PC-3 (cell line): ENCODE results near the gene EFNB1. TPM values are rescaled to one million over a fixed set of nuclear protein-coding genes. Genes with fewer than 3 reads are reported as not detected.
A peak's percentile ranks its signal among the peaks of the same experiment; 100 is the strongest.

Experiments
- ATAC-seq: fragments of 200-7000 bp; cut with Tn5 transposase; 2 replicates; pipeline ENCODE4 v1.9.1; 2020; ENCODE audit warnings: mild to moderate bottlenecking, moderate library complexity
- BruUV-seq: library from RNA; stranded (reverse); fragments of 400-500 nt; replicated peaks from 2 replicates; lab custom pipeline; 2021; lab: Mats Ljungman, UMichigan
- CTCF ChIA-PET: fragments of 300-600 bp; sonication (Branson Sonifier 250); formaldehyde crosslinking; loops from one replicate; lab custom pipeline; 2022; ENCODE audit warnings: antibody characterized with exemption; lab: Charles Lee
- POLR2A ChIA-PET: fragments of 300-600 bp; sonication (Branson Sonifier 250); formaldehyde crosslinking; loops from one replicate; lab custom pipeline; 2022; ENCODE audit warnings: antibody characterized with exemption; ENCODE audit not compliant: unreplicated experiment; lab: Charles Lee
- DNase-seq: peaks from one replicate; pipeline ENCODE4 v3.0.0-alpha.2; 2015
- H2AFZ ChIP-seq: fragments of 300-600 bp; sonication (generic); 2 replicates; pipeline ENCODE4 v1.6.0; 2016; ENCODE audit warnings: antibody characterized with exemption, low read length
- H3F3A ChIP-seq: fragments of 300-600 bp; sonication (generic); one replicate; pipeline ENCODE4 v1.6.0; 2017; ENCODE audit warnings: antibody characterized with exemption, low read length, control low read depth, mild to moderate bottlenecking; ENCODE audit not compliant: unreplicated experiment
- H3K27ac ChIP-seq: fragments of 300-600 bp; sonication (generic); 2 replicates; pipeline ENCODE4 v1.5.1; 2016; ENCODE audit warnings: mild to moderate bottlenecking, low read length
- H3K27me3 ChIP-seq: fragments of 300-600 bp; sonication (generic); 2 replicates; pipeline ENCODE4 v1.6.1; 2016; ENCODE audit warnings: low read length, mixed read lengths
- H3K36me3 ChIP-seq: fragments of 300-600 bp; sonication (generic); 2 replicates; pipeline ENCODE4 v1.6.1; 2016; ENCODE audit warnings: low read depth, mixed run types, low read length, mixed read lengths
- H3K4me1 ChIP-seq: fragments of 300-600 bp; sonication (generic); 2 replicates; pipeline ENCODE4 v1.5.1; 2016; ENCODE audit warnings: low read length; ENCODE audit not compliant: insufficient read depth
- H3K4me2 ChIP-seq: fragments of 300-600 bp; sonication (generic); 2 replicates; pipeline ENCODE4 v1.6.0; 2016; ENCODE audit warnings: low read length
- H3K4me3 ChIP-seq: fragments of 300-600 bp; sonication (generic); 2 replicates; pipeline ENCODE4 v1.5.1; 2016; ENCODE audit warnings: mild to moderate bottlenecking, low read length, mixed read lengths
- H3K79me2 ChIP-seq: fragments of 300-600 bp; sonication (generic); 2 replicates; pipeline ENCODE4 v1.6.1; 2017; ENCODE audit warnings: low read length, mixed read lengths
- H3K9ac ChIP-seq: fragments of 300-600 bp; sonication (generic); 2 replicates; pipeline ENCODE4 v1.6.0; 2016; ENCODE audit warnings: mild to moderate bottlenecking, low read length
- H3K9me2 ChIP-seq: fragments of 300-600 bp; sonication (generic); replicated peaks from 2 replicates; pipeline ENCODE4 v1.6.1; 2016; ENCODE audit warnings: mixed run types, low read length, mixed read lengths
- H3K9me3 ChIP-seq: fragments of 300-600 bp; sonication (generic); 2 replicates; pipeline ENCODE4 v1.6.1; 2016; ENCODE audit warnings: low read length, mixed read lengths
- H4K20me1 ChIP-seq: fragments of 300-600 bp; sonication (generic); 2 replicates; pipeline ENCODE4 v1.6.1; 2016; ENCODE audit warnings: low read length, mixed read lengths
- EZH2 ChIP-seq: fragments of 300-600 bp; sonication (generic); IDR thresholded peaks from one replicate; pipeline ENCODE4 v1.6.1; 2017; ENCODE audit warnings: antibody characterized with exemption, mild to moderate bottlenecking, low read length; ENCODE audit not compliant: unreplicated experiment
- EZH2phosphoT487 ChIP-seq: fragments of 300-600 bp; sonication (generic); IDR thresholded peaks from 2 replicates; pipeline ENCODE4 v1.6.1; 2018; ENCODE audit warnings: mild to moderate bottlenecking, antibody characterized with exemption, low read length, borderline replicate concordance
- intact Hi-C: fragments of 100-400 bp; cut with micrococcal nuclease; formaldehyde crosslinking; loops from 2 replicates; pipeline ENCODE4 v1.9.0; 2023
- total RNA-seq: library from RNA; depleted of rRNA; stranded (reverse); fragments of >200 nt; gene quantifications from 2 replicates; pipeline ENCODE4 v1.2.3, GENCODE V29; 2014
- TF ChIP-seq, protein P1 (sequence below): fragments of 300-600 bp; sonication (generic); conservative IDR thresholded peaks from 2 replicates; pipeline ENCODE4 v1.5.1; 2017; ENCODE audit warnings: antibody characterized with exemption, low read depth, mild to moderate bottlenecking, low read length

EFNB1 gene
- total RNA-seq, 1 experiment from 2014 or later = 102 TPM

DNA sequence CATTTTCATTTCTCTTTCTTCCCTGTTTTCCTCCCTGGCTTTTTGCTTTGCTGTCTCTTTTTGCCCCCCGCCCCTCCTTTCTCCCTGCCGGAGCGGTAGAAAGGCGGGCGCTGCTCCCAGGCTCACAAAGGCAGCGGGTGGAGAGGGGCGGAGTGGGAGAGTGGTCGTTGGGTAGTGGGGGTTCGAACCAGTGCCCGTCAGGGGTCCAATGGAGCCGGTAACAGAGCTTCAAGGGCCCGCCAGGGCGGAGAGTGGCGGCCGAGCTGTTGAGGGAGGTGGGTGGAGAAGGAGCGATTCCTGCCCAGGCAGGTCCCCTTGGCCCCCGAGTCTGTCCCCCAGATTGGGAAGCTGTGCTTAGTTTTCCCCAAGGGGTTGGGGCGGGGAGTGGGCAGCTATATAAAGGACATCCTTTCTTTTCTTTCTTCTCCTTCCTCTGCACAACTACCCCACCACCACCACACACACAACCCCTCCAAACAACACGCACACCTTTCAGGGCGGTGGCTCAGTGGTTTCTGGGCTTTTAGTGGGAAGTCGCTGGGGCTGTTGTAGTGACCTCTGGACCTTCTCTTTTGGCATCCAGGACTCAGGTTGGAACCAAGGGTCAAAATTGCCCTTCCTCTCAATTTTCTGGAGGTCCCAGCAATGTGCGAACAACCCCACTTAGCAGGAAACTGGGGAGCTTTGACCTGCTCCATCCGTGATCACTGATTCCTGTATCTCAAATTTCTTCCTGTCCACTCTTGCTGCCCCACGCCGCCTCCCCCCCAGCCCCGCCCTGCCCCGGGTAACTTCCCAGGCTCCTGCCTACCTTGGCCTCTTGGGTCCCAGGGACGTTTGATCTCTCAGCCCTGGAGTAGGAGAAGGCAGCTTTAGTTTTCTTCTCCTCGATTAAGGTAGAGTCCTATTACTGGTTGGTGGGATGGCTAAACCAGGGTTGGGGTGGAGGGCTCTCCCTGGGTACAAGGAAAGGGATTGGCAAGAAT lies 1.9 kb downstream of the EFNB1 start:
- CTCF ChIA-PET = no interaction called here
- TSS peak; percentile 5 for BruUV-seq
- Histone ChIP-seq H3K4me1 (peaks cover 38% of the 10 kb centered on the region), H3K4me2 (peak overlapping the region; percentile 97), H3K4me3 (peak overlapping the region; percentile 93), H3F3A (no peaks in the 10 kb centered on the region), H3K36me3 (no peaks in the 10 kb centered on the region), H3K9me3 (no peaks in the 10 kb centered on the region), H3K9ac (peak overlapping the region; percentile 88), H3K27ac (0 out of 2 replicates have a peak overlapping the region, but pooled peaks have one; percentile 13), H3K9me2 (no peaks in the 10 kb centered on the region), H4K20me1 (peaks cover 57% of the 10 kb centered on the region), H2AFZ (no peak overlapping the region), H3K79me2 (peaks cover 69% of the 10 kb centered on the region), H3K27me3 (no peaks in the 10 kb centered on the region)
- intact Hi-C loops = no loop called here
- peak; percentile 26 for DNase-seq
- TF ChIP-seq EZH2phosphoT487 (no peak), EZH2 (no peak)
- TF ChIP-seq, protein P1, sequence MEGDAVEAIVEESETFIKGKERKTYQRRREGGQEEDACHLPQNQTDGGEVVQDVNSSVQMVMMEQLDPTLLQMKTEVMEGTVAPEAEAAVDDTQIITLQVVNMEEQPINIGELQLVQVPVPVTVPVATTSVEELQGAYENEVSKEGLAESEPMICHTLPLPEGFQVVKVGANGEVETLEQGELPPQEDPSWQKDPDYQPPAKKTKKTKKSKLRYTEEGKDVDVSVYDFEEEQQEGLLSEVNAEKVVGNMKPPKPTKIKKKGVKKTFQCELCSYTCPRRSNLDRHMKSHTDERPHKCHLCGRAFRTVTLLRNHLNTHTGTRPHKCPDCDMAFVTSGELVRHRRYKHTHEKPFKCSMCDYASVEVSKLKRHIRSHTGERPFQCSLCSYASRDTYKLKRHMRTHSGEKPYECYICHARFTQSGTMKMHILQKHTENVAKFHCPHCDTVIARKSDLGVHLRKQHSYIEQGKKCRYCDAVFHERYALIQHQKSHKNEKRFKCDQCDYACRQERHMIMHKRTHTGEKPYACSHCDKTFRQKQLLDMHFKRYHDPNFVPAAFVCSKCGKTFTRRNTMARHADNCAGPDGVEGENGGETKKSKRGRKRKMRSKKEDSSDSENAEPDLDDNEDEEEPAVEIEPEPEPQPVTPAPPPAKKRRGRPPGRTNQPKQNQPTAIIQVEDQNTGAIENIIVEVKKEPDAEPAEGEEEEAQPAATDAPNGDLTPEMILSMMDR = no peak
- no peak for ATAC-seq
- POLR2A ChIA-PET = interaction anchor here (0.7 kb wide), 1 partner anchor 201 kb away, joined by 4 read pairs; no protein-coding TSS in a partner anchor

DNA sequence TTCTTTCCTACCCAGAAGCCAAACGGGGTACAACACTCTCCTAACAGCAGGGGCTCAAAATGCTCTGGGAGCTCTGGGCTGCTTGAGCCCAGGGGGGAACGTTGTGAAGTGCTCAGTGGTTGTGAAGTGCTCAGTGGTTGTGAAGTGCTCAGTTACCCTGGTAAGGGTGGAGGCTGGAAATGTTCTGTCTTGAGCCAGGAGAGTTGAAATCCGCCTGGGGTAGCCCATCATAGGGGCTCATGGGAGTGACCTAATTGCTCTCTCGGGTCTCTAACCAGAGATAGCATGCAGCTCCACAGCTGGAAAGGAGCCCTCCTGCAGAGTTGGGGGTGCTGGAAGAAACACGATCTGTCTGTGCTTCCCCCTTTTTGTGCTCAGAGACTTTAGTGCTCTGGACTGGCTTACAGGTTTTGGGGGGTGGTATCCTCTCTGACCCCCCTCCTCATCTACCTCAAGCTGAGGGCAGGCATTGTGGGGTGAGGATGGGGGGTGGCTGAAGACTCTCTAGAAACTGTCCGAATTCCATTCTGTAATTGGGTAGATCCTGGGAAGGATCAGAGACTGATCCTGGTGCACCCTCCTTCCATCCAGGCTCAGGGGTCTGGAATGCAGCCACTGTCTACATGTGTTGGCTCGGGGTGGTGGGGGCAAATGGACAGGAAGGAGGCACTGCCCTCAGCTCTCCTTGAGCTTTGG lies 2.7 kb downstream of the EFNB1 start:
- Histone ChIP-seq H3K9me3 (no peaks in the 10 kb centered on the region), H2AFZ (no peak overlapping the region), H3K79me2 (peaks cover 78% of the 10 kb centered on the region), H3K9me2 (no peaks in the 10 kb centered on the region), H3K4me3 (peak overlapping the region; percentile 93), H3K27ac (peak overlapping the region; percentile 13; the same call in 1 of the 2 replicates), H3K4me2 (peak overlapping the region; percentile 97), H3K27me3 (no peaks in the 10 kb centered on the region), H3F3A (no peaks in the 10 kb centered on the region), H4K20me1 (peaks cover 65% of the 10 kb centered on the region), H3K4me1 (peaks cover 33% of the 10 kb centered on the region), H3K36me3 (peaks cover 5% of the 10 kb centered on the region; the same call in 1 of the 2 replicates), H3K9ac (peak overlapping the region; percentile 88)
- no TSS peak for BruUV-seq
- intact Hi-C loops = no loop called here
- no peak for ATAC-seq
- POLR2A ChIA-PET = no interaction called here
- TF ChIP-seq EZH2 = no peak
- TF ChIP-seq, protein P1 = no peak
- TF ChIP-seq EZH2phosphoT487 = no peak
- DNase-seq = no peak
- CTCF ChIA-PET = no interaction called here
